GM21423 (cell line): Measurements from ENCODE around the gene ENTHD1.

Experiments used
- ATAC-seq: cut with Tn5 transposase; IDR thresholded peaks from one replicate; pipeline ENCODE4 v1.9.1; 2021; ENCODE audit warnings: mild to moderate bottlenecking, moderate library complexity; ENCODE audit not compliant: unreplicated experiment

ENTHD1 gene

GRCh38 chr22:39893526-39893925 is at the start of gene ENTHD1:
Gene ENTHD1 (minus strand): TSS chr22:39893760. CDS start chr22:39887748, 6,012 bp downstream.
- ATAC-seq = no peak

- no peak for ATAC-seq
Measured at GRCh38 chr22:39943337-39943736, 49.8 kb upstream of the ENTHD1 start.

- ATAC-seq = no peak
Measured at GRCh38 chr22:39942439-39943230, 49.1 kb upstream of the ENTHD1 start.

GRCh38 chr22:39941601-39942000 is 48.0 kb upstream of the ENTHD1 start:
- ATAC-seq = no peak

GRCh38 chr22:39940757-39941305 is 47.3 kb upstream of the ENTHD1 start:
- ATAC-seq = no peak

- no peak for ATAC-seq
Measured at GRCh38 chr22:39939830-39940229, 46.3 kb upstream of the ENTHD1 start.

GRCh38 chr22:39938509-39939111 is 45.0 kb upstream of the ENTHD1 start:
- ATAC-seq = no peak

GRCh38 chr22:39937906-39938305 is 44.3 kb upstream of the ENTHD1 start:
- no peak for ATAC-seq

- ATAC-seq = no peak
Measured at GRCh38 chr22:39936523-39937145, 43.1 kb upstream of the ENTHD1 start.

- ATAC-seq = no peak
Measured at GRCh38 chr22:39935612-39936011, 42.1 kb upstream of the ENTHD1 start.

- ATAC-seq = no peak
Measured at GRCh38 chr22:39935116-39935515, 41.6 kb upstream of the ENTHD1 start.

- ATAC-seq = no peak
Measured at GRCh38 chr22:39933741-39934140, 40.2 kb upstream of the ENTHD1 start.

- no peak for ATAC-seq
Measured at GRCh38 chr22:39932918-39933649, 39.5 kb upstream of the ENTHD1 start.

- no peak for ATAC-seq
Measured at GRCh38 chr22:39932166-39932565, 38.6 kb upstream of the ENTHD1 start.

GRCh38 chr22:39931251-39931650 is 37.7 kb upstream of the ENTHD1 start:
- no peak for ATAC-seq

- no peak for ATAC-seq
Measured at GRCh38 chr22:39928536-39929520, 35.3 kb upstream of the ENTHD1 start.

- no peak for ATAC-seq
Measured at GRCh38 chr22:39927544-39927943, 34.0 kb upstream of the ENTHD1 start.

- ATAC-seq = no peak
Measured at GRCh38 chr22:39926753-39927152, 33.2 kb upstream of the ENTHD1 start.

GRCh38 chr22:39925909-39926679 is 32.5 kb upstream of the ENTHD1 start:
- ATAC-seq = no peak
